Lower lobe of right lung (tissue), 2 donors: Measurements from ENCODE around the gene LTBP1. TPM values are rescaled to one million over a fixed set of nuclear protein-coding genes. Genes with fewer than 3 reads are reported as not detected.
"Not testable (repeated sequence)": the region's sequence is repeated elsewhere in the genome, so short reads cannot be mapped to it uniquely, and the experiment has no call there.

ENCODE experiments used
- ATAC-seq, 2 donors: fragments of 200-7000 bp; cut with Tn5 transposase; one replicate each; pipeline ENCODE4 v1.9.1; 2020 to 2022; ENCODE audit warnings: mild to moderate bottlenecking in 2 of 2, moderate library complexity in 2 of 2
- DNase-seq: peaks from one replicate; pipeline ENCODE4 v3.0.0-alpha.2; 2020
- H3K27ac ChIP-seq: fragments of 200-600 bp; one replicate; pipeline ENCODE4 v1.8.0; 2022
- H3K27me3 ChIP-seq: fragments of 200-600 bp; one replicate; pipeline ENCODE4 v1.8.0; 2022; ENCODE audit warnings: low read depth
- H3K36me3 ChIP-seq: fragments of 200-600 bp; one replicate; pipeline ENCODE4 v1.8.0; 2022; ENCODE audit warnings: mild to moderate bottlenecking
- H3K4me1 ChIP-seq: fragments of 200-600 bp; one replicate; pipeline ENCODE4 v1.8.0; 2022
- H3K4me3 ChIP-seq: fragments of 200-600 bp; one replicate; pipeline ENCODE4 v1.8.0; 2022; ENCODE audit warnings: mild to moderate bottlenecking
- H3K9me3 ChIP-seq: fragments of 200-600 bp; one replicate; pipeline ENCODE4 v1.8.0; 2022
- intact Hi-C: fragments of 100-400 bp; cut with DNase I; formaldehyde crosslinking; loops from one replicate; pipeline ENCODE4 v1.11.0; 2022
- total RNA-seq: library from RNA; stranded (reverse); fragmentation: NEBNext Ultra II Directional; extraction: Animal tissue kit (Norgen Biotek cat#: 25700); gene quantifications from one replicate; pipeline ENCODE4 v1.2.1, GENCODE V29; 2021
- TF ChIP-seq, protein P1 (sequence below): fragments of 200-600 bp; IDR thresholded peaks from one replicate; pipeline ENCODE4 v1.8.0; 2022; ENCODE audit warnings: antibody characterized with exemption, mild to moderate bottlenecking
- donor health status: DM: no; HTN: yes; CAD: no; lungs with severe emphysema.

Gene LTBP1
- total RNA-seq, 1 donor from 2014 or later = 34.7 TPM

DNA sequence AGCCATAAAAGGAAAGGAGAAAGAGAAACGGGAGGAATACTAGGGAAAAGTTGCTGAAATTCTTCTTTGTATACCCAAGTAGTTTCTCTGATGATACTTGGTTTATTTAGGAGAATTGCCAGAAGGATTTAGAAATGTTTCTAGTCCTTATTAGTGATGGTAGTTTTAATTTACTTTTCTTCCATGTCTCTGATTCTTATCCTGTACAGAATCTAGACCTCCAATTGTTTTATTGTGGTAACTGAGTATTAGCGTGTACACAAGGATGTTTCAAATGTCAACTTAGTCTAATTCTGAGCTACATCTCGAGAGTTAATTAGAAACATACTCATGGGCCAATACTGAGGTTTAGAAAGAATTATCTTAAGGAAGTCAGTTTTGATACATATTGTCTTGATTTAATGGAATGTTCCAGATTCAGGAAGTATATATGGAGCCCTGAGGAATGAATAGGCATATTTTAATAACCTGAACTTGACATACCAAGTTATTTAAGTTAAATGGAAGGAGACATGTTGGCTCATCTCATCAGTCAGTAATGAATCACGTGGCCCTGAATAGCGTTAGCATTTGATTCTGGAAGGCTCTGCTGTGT, 219.6 kb downstream of the LTBP1 start:
- intact Hi-C loops = no loop called here
- Histone ChIP-seq H3K36me3 (no peaks in the 10 kb centered on the region), H3K4me3 (no peak overlapping the region), H3K27ac (no peak overlapping the region), H3K4me1 (no peaks in the 10 kb centered on the region), H3K27me3 (no peaks in the 10 kb centered on the region), H3K9me3 (no peaks in the 10 kb centered on the region)
- DNase-seq (no peak), ATAC-seq (no peak)
- TF ChIP-seq, protein P1, sequence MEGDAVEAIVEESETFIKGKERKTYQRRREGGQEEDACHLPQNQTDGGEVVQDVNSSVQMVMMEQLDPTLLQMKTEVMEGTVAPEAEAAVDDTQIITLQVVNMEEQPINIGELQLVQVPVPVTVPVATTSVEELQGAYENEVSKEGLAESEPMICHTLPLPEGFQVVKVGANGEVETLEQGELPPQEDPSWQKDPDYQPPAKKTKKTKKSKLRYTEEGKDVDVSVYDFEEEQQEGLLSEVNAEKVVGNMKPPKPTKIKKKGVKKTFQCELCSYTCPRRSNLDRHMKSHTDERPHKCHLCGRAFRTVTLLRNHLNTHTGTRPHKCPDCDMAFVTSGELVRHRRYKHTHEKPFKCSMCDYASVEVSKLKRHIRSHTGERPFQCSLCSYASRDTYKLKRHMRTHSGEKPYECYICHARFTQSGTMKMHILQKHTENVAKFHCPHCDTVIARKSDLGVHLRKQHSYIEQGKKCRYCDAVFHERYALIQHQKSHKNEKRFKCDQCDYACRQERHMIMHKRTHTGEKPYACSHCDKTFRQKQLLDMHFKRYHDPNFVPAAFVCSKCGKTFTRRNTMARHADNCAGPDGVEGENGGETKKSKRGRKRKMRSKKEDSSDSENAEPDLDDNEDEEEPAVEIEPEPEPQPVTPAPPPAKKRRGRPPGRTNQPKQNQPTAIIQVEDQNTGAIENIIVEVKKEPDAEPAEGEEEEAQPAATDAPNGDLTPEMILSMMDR = no peak

DNA sequence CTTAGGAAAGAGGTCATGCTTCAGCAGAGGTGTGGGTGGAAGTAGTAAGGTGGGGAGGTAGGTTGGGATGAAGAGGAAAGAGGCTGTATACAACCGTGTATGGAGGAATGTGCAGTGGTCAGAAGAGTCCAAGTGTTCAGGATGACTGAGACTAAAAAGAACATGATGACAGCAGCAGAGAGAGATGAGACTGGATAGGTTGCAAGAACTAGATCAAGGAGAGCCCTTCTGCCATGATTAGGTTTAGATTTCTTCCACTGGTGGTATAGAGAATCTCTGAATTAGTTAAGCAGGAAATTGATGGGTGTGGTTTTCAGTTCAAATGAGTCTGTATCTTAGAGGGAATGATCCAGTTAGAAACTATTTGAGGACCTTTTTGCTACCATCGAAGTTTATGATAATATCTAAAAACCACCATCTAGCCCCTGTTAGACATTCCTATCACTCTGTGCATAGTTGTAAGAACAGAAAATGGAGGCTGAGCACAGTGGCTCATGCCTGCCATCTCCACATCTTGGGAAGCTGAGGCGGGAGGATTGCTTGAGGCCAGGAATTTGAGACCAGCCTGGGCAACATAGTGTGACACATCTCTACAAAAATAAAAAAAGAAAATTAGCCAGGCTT, 221.0 kb downstream of the LTBP1 start:
- intact Hi-C loops = no loop called here
- DNase-seq (no peak), ATAC-seq (no peak)
- no peaks in the 10 kb centered on the region for H3K36me3 ChIP-seq
- no peak overlapping the region for H3K4me3 ChIP-seq
- H3K9me3 ChIP-seq = no peaks in the 10 kb centered on the region
- H3K4me1 ChIP-seq = no peaks in the 10 kb centered on the region
- TF ChIP-seq, protein P1 = no peak
- H3K27me3 ChIP-seq = no peaks in the 10 kb centered on the region
- H3K27ac ChIP-seq = no peak overlapping the region

DNA sequence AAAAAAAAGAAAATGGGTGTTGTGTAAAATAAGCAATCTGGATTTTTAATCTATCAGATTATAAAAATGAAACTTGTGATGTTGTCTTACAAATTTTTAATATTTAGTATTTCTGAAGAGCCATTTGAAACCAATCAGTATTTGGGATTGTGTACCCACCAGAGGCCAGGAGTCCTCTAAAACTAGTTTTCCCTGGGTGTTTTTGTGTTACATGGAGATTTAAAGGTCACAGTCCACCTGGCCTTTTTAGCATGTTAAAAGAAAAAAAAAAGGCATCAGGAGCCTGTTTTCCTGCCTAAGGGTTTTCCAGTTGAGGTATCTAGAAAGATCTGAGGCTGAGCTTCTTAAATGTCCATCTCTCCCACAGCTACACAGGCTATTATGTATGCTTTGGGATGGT, 221.7 kb downstream of the LTBP1 start:
- Histone ChIP-seq H3K4me3 (no peak overlapping the region), H3K9me3 (no peaks in the 10 kb centered on the region), H3K27me3 (no peaks in the 10 kb centered on the region), H3K4me1 (no peaks in the 10 kb centered on the region), H3K27ac (no peak overlapping the region), H3K36me3 (no peaks in the 10 kb centered on the region)
- TF ChIP-seq, protein P1 = no peak
- ATAC-seq (no peak), DNase-seq (no peak)
- intact Hi-C loops = no loop called here

DNA sequence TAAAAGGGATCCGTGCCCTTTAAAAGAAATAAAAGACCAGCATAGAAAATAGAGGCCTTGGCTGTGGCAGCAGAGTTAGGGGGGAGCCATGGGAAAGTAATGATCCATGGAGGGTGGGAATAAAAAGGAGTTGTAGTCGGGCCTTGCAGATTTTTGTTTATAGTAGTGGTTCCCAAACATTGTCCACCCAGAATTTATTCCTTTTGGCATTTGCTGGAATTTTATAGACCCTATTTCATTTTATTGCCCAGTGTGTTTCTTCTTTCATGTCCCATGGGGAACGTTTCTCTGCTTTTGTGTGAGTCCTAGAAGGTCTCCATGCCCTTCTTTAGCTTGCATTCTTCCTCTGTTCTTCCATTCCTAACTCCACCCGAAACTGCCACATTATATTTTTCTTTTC, 222.2 kb downstream of the LTBP1 start:
- no peak overlapping the region for H3K27ac ChIP-seq

DNA sequence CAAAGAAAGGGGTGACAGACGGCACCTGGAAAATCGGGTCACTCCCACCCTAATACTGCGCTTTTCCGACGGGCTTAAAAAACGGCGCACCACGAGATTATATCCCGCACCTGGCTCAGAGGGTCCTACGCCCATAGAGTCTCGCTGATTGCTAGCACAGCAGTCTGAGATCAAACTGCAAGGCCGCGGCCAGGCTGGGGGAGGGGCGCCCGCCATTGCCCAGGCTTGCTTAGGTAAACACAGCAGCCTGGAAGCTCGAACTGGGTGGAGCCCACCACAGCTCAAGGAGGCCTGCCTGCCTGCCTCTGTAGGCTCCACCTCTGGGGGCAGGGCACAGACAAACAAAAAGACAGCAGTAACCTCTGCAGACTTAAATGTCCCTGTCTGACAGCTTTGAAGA, 223.5 kb downstream of the LTBP1 start:
- H3K36me3 ChIP-seq, H3K9me3 ChIP-seq, H3K27me3 ChIP-seq, ATAC-seq, H3K4me3 ChIP-seq, H3K4me1 ChIP-seq, intact Hi-C loops, DNase-seq, H3K27ac ChIP-seq: not testable (repeated sequence)

More for the DNA sequence above, 222.2 kb downstream of the LTBP1 start:
- ATAC-seq (no peak), DNase-seq (no peak)
- TF ChIP-seq, protein P1 = no peak
- Histone ChIP-seq H3K4me1 (no peaks in the 10 kb centered on the region), H3K27me3 (no peaks in the 10 kb centered on the region), H3K4me3 (no peak overlapping the region), H3K9me3 (no peaks in the 10 kb centered on the region), H3K36me3 (no peaks in the 10 kb centered on the region)
- intact Hi-C loops = no loop called here

DNA sequence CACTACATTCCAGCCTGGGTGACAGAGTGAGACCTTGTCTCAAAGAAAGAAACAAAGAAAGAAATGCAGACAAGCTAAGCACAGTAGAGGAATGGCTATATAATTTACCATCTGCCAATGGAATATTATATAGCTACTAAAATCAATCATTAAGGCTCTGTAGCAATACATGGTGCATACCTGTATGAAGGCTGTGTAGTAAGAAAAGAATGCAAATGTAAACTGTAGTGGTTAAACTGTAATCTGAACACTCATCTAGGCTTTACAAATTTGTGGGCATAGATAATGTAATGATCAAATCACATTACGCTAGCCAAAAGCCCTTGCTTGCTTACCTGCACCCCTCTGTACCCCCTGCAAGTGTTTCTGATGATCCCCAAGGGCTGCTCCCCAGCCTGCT, 230.9 kb downstream of the LTBP1 start:
- ATAC-seq (no peak), DNase-seq (no peak)
- intact Hi-C loops = no loop called here
- no peaks in the 10 kb centered on the region for H3K27me3 ChIP-seq
- TF ChIP-seq, protein P1 = no peak
- no peak overlapping the region for H3K27ac ChIP-seq
- H3K9me3 ChIP-seq = no peaks in the 10 kb centered on the region
- H3K36me3 ChIP-seq = no peaks in the 10 kb centered on the region
- no peaks in the 10 kb centered on the region for H3K4me1 ChIP-seq
- no peak overlapping the region for H3K4me3 ChIP-seq
